SH-SY5Y (cell line): ENCODE results near the gene MEMO1.

ENCODE experiments used
- GATA2 ChIP-seq: IDR thresholded peaks from 2 replicates; pipeline ENCODE4 v1.6.1; 2011; ENCODE audit warnings: mild to moderate bottlenecking, low read depth, low read length
- GATA3 ChIP-seq: IDR thresholded peaks from 2 replicates; pipeline ENCODE4 v1.6.1; 2011; ENCODE audit warnings: low read depth, mild to moderate bottlenecking, low read length, moderate library complexity

DNA sequence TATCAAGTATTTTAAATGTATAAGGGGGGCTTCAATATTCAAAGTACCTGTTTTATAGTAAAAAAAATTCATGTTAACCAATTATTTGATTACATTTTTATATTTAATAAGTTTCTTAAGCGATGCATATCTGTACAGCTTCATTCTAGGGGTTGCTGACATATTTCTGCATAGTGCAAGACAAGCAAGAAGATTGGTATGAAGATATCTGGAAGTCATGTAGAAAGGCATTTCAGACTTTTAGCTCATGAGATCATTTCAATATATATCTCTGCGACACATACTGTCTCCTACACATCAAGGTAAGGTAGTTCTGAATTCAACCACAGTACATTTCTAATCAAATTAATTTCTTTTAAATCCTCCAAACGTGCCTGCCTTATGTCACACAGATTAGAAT lies 73.1 kb downstream of the MEMO1 start:
- TF ChIP-seq GATA3: no peak
- no peak for TF ChIP-seq GATA2
